Testis (tissue), 2 donors: ENCODE data around the gene CPTP.

Experiments
- POLR2A ChIP-seq: fragments of 450-650 bp; IDR thresholded peaks from one replicate; pipeline ENCODE4 v1.6.1; 2017; ENCODE audit warnings: antibody characterized with exemption, mild to moderate bottlenecking, moderate library complexity
- TF ChIP-seq, protein P1 (sequence below), 3 experiments: fragments of 450-650 bp in 2 of 3; fragments of 200-600 bp in 1 of 3; sonication (generic) in 1 of 3; IDR thresholded peaks; one replicate each; pipeline ENCODE4 v1.5.1; 2016 to 2019; ENCODE audit warnings: antibody characterized with exemption in 3 of 3, mild to moderate bottlenecking in 2 of 3, moderate library complexity in 1 of 3

DNA sequence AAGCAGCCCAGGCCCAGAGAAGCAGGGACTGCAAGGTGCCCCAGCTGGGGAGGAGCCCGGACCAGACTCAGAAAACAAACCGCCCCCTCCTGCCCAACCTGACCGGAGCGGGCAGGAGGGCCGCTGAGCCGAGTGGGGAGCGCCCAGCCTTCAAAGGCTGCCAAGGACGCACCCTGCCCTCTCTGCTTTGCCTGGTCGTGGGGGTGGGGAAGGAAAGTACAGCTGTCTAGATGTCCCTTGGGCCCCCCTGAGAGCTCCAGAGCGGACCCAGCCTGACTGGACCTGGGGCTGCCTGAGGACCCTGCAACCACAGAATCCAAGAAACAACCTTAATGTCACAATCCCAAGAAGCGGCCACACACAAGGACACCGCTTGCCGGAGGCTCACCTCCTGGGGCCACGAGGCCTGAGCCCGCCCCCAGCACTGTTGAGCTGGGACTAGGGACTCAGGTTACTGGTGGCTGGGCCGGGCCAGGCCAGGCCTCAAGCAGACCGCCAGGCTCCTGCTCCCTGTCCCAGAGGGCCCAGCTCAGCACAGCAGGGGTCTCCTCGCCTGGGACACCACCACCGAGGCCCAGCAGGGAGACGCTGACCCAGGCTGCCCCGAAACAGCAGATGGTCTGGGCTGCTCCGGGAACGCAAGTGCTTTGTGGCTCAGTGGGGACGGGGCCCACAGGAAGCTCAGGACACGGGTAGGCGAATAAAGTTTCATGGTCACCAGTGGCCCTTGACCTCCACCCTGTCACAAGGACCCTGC is 23.2 kb downstream of the CPTP start:
- no peak for TF ChIP-seq POLR2A
- TF ChIP-seq, protein P1, sequence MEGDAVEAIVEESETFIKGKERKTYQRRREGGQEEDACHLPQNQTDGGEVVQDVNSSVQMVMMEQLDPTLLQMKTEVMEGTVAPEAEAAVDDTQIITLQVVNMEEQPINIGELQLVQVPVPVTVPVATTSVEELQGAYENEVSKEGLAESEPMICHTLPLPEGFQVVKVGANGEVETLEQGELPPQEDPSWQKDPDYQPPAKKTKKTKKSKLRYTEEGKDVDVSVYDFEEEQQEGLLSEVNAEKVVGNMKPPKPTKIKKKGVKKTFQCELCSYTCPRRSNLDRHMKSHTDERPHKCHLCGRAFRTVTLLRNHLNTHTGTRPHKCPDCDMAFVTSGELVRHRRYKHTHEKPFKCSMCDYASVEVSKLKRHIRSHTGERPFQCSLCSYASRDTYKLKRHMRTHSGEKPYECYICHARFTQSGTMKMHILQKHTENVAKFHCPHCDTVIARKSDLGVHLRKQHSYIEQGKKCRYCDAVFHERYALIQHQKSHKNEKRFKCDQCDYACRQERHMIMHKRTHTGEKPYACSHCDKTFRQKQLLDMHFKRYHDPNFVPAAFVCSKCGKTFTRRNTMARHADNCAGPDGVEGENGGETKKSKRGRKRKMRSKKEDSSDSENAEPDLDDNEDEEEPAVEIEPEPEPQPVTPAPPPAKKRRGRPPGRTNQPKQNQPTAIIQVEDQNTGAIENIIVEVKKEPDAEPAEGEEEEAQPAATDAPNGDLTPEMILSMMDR (IDR thresholded peaks at IDR 0.05), result no peak
